Activated naive CD4-positive, alpha-beta T cell treated with anti-CD3 and anti-CD28 coated beads, Interleukin-2, amount 50 U/mL, for 16 hours (primary cell): ENCODE measurements around the gene GNPAT.

Source experiments
- DNase-seq: peaks from one replicate; pipeline ENCODE4 v3.0.0-alpha.2; 2020

GNPAT gene

DNA sequence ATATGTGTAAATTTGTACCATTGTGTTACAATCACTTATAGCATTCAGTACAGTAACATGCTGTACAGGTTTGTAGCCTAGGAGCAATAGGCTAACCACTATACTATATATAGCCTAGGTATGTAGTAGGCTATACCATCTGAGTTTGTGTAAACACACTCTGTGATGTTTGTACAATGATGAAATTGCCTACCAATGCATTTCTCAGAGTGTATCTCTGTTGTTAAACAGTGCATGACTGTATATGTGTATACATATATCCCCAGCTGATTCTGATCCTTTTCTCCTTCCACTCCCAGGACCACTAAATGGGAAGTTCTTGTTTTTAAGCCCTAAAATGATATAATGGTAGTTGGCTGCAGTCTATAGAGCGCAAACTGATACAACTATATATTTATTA lies 7.8 kb downstream of the GNPAT start:
- DNase-seq, result no peak

- DNase-seq, result no peak
These were observed 11.3 kb downstream of the GNPAT start for GRCh38 chr1:231252336-231252735.

DNA sequence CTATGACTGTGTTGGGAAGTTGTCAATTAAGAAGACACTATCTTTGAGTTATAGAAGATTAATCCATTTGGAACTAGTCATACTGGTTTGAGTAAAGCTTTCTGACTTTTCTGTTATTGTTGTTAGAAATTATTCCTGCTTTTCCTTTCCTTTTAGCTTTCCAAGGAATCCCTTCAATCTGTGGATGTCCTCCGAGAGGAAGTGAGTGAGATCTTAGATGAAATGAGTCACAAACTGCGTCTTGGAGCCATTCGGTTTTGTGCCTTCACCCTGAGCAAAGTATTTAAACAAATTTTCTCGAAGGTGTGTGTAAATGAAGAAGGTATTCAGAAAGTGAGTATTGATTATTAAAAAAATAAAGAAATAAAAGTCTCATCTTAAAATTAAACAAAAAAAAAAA lies 19.3 kb downstream of the GNPAT start:
- no peak for DNase-seq

GRCh38 chr1:231264642-231265041 lies 23.6 kb downstream of the GNPAT start:
- no peak for DNase-seq

DNA sequence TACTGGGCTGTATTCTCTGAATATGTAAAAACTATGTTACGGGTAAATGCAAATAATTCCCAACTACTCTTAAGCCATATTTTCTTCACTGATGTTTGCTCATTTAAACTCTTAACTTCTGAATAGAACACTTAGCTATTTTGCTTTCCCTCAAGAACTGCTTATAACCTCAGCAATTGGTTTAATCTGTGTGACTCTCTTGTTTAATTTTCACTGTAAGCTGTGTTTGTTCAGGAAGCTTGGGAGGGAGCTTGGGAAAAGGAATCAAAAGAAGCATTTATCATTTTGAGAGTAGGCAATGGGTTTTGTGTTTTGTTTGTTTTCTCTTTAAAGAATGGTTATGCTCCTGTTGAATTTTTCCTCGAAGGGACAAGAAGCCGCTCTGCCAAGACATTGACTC lies 24.4 kb downstream of the GNPAT start:
- no peak for DNase-seq

- DNase-seq, result no peak
These were observed 25.9 kb downstream of the GNPAT start for GRCh38 chr1:231266811-231267322.

DNA sequence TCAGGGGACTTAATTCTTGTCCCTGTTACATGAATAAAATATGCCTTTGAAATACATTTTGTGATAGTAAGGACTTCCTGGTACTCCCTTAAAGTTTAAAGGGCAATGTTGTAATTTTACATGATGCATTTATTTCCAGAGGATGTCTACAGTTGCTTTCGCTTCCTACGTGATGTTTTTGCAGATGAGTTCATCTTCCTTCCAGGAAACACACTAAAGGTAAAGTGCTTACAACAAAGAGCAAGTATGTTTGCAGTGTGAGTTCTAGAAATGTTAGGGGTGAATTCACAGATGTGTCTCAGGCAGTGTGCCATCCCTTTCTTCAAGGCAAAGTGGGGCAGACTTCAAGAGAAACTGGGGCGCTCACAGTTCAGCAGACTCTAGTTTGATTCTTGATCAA lies 31.2 kb downstream of the GNPAT start:
- no peak for DNase-seq

- no peak for DNase-seq
These were observed 31.9 kb downstream of the GNPAT start for GRCh38 chr1:231272880-231273279.

GRCh38 chr1:231274119-231274825 lies 33.3 kb downstream of the GNPAT start:
- DNase-seq, result no peak

DNA sequence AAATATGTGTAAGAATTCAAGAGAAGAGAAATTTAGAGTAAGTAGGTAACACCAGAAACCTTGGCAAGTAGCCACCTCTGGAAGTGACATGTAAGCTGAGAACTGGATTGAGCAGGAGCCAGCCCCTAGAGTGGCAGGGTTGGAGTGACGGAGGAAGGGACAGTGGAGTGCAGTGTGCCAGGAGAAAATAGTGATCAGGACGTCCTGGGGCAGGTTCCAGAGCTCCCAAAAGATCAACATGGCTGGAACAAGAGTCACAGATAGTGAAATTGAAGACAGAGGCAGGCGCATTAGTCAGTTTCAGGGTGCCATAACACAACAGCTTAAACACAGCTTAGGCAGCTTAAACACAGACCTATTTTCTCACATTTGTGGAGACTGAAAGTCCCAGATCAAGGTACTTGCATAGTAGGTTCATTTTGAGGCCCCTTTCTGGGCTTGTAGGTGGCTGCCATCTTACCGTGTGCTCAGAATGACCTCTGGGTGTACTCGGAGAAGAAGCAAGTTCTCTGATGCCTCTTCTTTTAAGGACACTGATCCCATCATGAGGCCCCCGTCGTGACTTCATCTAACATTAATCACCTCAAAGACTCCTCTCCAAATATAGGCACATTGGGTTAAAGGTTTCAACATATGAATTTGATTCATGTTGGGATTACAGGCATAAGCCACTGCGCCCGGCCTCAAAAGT lies 37.2 kb downstream of the GNPAT start:
- DNase-seq, result no peak

GRCh38 chr1:231279081-231279480 lies 38.1 kb downstream of the GNPAT start:
- DNase-seq, result no peak

GRCh38 chr1:231279683-231280082 lies 38.7 kb downstream of the GNPAT start:
- no peak for DNase-seq

GRCh38 chr1:231284441-231284840 lies 43.4 kb downstream of the GNPAT start:
- DNase-seq, result no peak

- no peak for DNase-seq
These were observed 45.6 kb downstream of the GNPAT start for GRCh38 chr1:231286603-231287002.

DNA sequence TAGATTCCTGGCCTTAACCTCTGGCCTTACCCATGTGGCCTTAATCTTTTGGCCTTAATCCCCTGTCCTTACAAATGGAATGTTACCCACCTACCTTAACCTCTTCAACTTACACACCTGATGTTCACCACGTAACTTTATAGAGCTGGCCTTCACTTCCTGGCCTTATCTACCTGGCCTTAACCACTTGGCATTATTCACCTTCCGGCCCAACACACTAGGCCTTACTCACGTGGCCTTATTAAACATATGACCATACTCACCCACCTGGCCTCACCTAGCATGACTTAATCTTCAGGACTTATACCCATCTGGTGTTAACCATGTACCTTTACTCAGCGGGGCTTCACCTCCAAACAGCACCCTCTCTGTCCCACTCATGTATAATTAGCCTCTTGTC lies 54.9 kb downstream of the GNPAT start:
- no peak for DNase-seq

GRCh38 chr1:231301990-231302389 lies 61.0 kb downstream of the GNPAT start:
- no peak for DNase-seq

DNA sequence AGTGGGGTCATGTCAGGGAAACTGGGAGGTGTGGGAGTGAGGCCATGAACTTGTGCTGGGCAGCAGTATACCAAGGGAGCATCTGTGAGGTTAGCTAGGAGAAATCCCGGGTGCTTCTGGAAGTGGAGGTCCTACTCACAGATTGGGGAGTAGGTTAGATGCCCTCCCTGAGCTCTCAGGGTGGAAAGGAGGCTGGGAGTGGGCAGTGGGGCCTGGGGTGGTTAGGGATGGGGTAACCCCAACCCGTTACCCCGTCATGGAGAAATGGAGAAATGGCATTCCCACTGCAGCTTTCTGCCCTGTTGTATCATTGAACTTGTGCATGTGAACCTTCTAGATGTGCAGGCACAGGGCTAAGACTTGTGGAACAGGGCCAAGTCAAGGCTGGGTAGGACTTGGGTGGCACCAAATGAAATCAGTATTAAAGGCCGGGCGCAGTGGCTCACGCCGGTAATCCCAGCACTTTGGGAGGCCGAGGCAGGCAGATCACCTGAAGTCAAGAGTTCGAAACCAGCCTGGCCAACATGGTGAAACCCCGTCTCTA lies 69.5 kb downstream of the GNPAT start:
- DNase-seq, result no peak

GRCh38 chr1:231311720-231312431 lies 70.9 kb downstream of the GNPAT start:
- DNase-seq, result no peak

GRCh38 chr1:231312432-231312788 lies 71.4 kb downstream of the GNPAT start:
- DNase-seq, result no peak

GRCh38 chr1:231313661-231314060 lies 72.6 kb downstream of the GNPAT start:
- DNase-seq, result no peak

GRCh38 chr1:231315887-231316286 lies 74.9 kb downstream of the GNPAT start:
- DNase-seq, result peak; percentile 41

DNA sequence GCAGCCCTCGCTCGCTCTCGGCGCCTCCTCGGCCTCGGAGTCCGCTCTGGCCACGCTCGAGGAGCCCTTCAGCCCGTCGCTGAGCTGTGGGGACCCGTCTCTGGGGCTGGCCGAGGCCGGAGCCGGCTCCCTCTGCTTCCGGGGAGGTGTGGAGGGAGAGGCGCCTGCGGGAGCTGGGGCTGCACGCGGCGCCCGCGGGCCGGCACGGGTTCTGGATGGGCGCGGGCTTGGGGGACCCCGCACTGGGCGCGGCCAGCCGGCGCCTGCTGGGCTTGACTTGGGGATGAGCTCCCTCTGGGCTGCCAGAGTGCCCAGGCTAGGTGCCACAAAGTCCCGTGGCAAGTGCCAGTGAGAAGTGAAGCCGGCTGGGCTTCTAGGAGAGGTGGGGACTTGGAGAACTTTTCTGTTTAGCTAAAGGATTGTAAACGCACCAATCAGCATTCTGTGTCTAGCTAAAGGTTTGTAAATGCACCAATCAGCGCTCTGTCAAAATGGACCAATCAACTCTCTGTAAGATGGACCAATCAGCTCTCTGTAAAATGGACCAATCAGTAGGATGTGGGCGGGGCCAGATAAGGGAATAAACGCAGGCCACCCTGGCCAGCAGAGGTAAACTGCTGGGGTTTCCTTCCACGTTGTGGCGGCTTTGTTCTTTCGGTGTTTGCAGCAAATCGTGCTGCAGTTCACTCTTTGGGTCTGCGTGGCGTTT lies 76.4 kb downstream of the GNPAT start:
- no peak for DNase-seq

DNA sequence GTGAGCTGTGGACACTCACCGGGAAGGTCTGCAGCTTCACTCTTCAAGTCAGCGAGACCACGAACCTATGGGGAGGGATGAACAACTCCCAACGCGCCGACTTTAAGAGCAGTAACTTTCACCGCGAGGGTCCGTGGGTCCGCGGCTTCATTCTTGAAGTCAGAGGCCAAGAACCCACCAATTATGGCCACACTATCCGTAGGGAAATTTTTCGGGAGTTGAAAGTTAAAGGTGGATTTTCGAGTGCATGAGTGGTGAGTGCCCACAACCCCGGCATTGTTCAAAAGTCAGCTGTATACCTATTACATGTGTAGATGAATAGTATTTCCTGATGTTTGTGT lies 77.0 kb downstream of the GNPAT start:
- no peak for DNase-seq
